PC-9 (cell line): ENCODE measurements around the gene IFNA7. TPM values are rescaled to one million over a fixed set of nuclear protein-coding genes. Genes with fewer than 3 reads are reported as not detected.
"Not testable (repeated sequence)": the region's sequence is repeated elsewhere in the genome, so short reads cannot be mapped to it uniquely, and the experiment has no call there.

Experiments
- BruUV-seq: library from RNA; stranded (reverse); fragments of 400-500 nt; replicated peaks from 2 replicates; lab custom pipeline; 2021; lab: Mats Ljungman, UMichigan
- CTCF ChIA-PET: fragments of 300-600 bp; sonication (Branson Sonifier 250); formaldehyde crosslinking; loops from one replicate; lab custom pipeline; 2022; ENCODE audit warnings: antibody characterized with exemption; lab: Charles Lee
- POLR2A ChIA-PET: fragments of 300-600 bp; sonication (Branson Sonifier 250); formaldehyde crosslinking; loops from one replicate; lab custom pipeline; 2022; ENCODE audit warnings: antibody characterized with exemption; ENCODE audit not compliant: unreplicated experiment; lab: Charles Lee
- DNase-seq, 2 experiments: peaks; one replicate each; pipeline versions ENCODE4 v3.0.0 to v3.0.0-alpha.2; 2015 to 2022; ENCODE audit warnings: mixed read lengths in 1 of 2
- H2AFZ ChIP-seq: fragments of 200-600 bp; sonication (generic); 2 replicates; pipeline ENCODE4 v1.8.1; 2017; ENCODE audit warnings: antibody characterized with exemption
- H3F3A ChIP-seq: fragments of 200-600 bp; sonication (generic); 2 replicates; pipeline ENCODE4 v1.8.1; 2017; ENCODE audit warnings: antibody characterized with exemption, mild to moderate bottlenecking, low read depth; ENCODE audit not compliant: insufficient read depth
- H3K27ac ChIP-seq: fragments of 200-600 bp; sonication (generic); 2 replicates; pipeline ENCODE4 v1.6.1; 2016; ENCODE audit warnings: mixed run types
- H3K27me3 ChIP-seq: fragments of 200-600 bp; sonication (generic); 2 replicates; pipeline ENCODE4 v1.6.1; 2016; ENCODE audit warnings: low read depth, mixed run types; ENCODE audit not compliant: insufficient read depth
- H3K36me3 ChIP-seq: fragments of 200-600 bp; sonication (generic); 2 replicates; pipeline ENCODE4 v1.6.1; 2016; ENCODE audit warnings: low read depth, mixed run types
- H3K4me1 ChIP-seq: fragments of 200-600 bp; sonication (generic); replicated peaks from 2 replicates; pipeline ENCODE4 v1.6.1; 2016; ENCODE audit warnings: mixed run types; ENCODE audit not compliant: insufficient read depth
- H3K4me2 ChIP-seq: fragments of 200-600 bp; sonication (generic); 2 replicates; pipeline ENCODE4 v1.6.1; 2017; ENCODE audit warnings: mixed run types
- H3K4me3 ChIP-seq: fragments of 200-600 bp; sonication (generic); 2 replicates; pipeline ENCODE4 v1.6.1; 2016; ENCODE audit warnings: mixed run types
- H3K79me2 ChIP-seq: fragments of 200-600 bp; sonication (generic); 2 replicates; pipeline ENCODE4 v1.6.1; 2017; ENCODE audit warnings: low read depth, mixed run types
- H3K9me2 ChIP-seq: fragments of 200-600 bp; sonication (generic); 2 replicates; pipeline ENCODE4 v1.8.1; 2017; ENCODE audit warnings: mild to moderate bottlenecking; ENCODE audit not compliant: insufficient read depth
- H3K9me3 ChIP-seq: fragments of 200-600 bp; sonication (generic); 2 replicates; pipeline ENCODE4 v1.8.1; 2016; ENCODE audit warnings: low read depth; ENCODE audit not compliant: insufficient read depth
- H4K20me1 ChIP-seq: fragments of 200-600 bp; sonication (generic); 2 replicates; pipeline ENCODE4 v1.8.1; 2017; ENCODE audit not compliant: insufficient read depth
- EZH2 ChIP-seq: fragments of 200-600 bp; sonication (generic); IDR thresholded peaks from 2 replicates; pipeline ENCODE4 v1.8.0; 2017; ENCODE audit warnings: antibody characterized with exemption, low read depth
- intact Hi-C: fragments of 100-400 bp; cut with micrococcal nuclease; formaldehyde crosslinking; loops from one replicate; pipeline ENCODE4 v1.10.0; 2022; ENCODE audit not compliant: unreplicated experiment
- total RNA-seq: library from RNA; stranded (reverse); gene quantifications from 2 replicates; pipeline ENCODE4 v1.2.3, GENCODE V29; 2021
- TF ChIP-seq, protein P1 (sequence below): fragments of 200-600 bp; sonication (generic); conservative IDR thresholded peaks from 2 replicates; pipeline ENCODE4 v1.6.1; 2017; ENCODE audit warnings: mixed run types, antibody characterized with exemption, mild to moderate bottlenecking, moderate library complexity

Gene IFNA7
- total RNA-seq, 1 experiment from 2014 or later, result not detected

DNA sequence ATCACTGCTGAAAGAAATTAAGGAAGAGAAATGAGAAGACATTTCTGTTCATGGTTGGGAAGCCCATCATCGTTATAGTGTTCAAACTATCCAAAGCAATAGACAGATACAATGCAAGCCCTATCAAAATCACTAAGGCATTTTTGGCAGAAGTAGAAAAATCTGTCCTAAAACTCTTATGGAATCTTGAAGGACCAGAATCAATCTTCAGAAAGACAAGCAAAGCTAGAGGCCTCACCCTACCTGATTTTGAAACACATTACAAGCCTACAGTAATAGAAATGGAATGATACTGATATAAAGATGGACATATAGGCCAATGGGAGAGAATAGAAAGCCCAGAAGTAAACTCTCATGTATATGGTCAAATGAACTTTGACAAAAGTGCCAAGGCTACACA is 30.7 kb downstream of the IFNA7 start:
- Histone ChIP-seq H3F3A (no peaks in the 10 kb centered on the region), H3K4me1 (no peaks in the 10 kb centered on the region), H4K20me1 (no peaks in the 10 kb centered on the region), H2AFZ (no peak overlapping the region), H3K36me3 (no peaks in the 10 kb centered on the region), H3K27me3 (no peaks in the 10 kb centered on the region), H3K9me3 (no peaks in the 10 kb centered on the region), H3K27ac (no peak overlapping the region), H3K4me2 (no peak overlapping the region), H3K79me2 (no peaks in the 10 kb centered on the region), H3K9me2 (no peaks in the 10 kb centered on the region), H3K4me3 (no peak overlapping the region)
- TF ChIP-seq EZH2, result no peak
- TF ChIP-seq, protein P1, sequence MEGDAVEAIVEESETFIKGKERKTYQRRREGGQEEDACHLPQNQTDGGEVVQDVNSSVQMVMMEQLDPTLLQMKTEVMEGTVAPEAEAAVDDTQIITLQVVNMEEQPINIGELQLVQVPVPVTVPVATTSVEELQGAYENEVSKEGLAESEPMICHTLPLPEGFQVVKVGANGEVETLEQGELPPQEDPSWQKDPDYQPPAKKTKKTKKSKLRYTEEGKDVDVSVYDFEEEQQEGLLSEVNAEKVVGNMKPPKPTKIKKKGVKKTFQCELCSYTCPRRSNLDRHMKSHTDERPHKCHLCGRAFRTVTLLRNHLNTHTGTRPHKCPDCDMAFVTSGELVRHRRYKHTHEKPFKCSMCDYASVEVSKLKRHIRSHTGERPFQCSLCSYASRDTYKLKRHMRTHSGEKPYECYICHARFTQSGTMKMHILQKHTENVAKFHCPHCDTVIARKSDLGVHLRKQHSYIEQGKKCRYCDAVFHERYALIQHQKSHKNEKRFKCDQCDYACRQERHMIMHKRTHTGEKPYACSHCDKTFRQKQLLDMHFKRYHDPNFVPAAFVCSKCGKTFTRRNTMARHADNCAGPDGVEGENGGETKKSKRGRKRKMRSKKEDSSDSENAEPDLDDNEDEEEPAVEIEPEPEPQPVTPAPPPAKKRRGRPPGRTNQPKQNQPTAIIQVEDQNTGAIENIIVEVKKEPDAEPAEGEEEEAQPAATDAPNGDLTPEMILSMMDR, result no peak
- CTCF ChIA-PET, result no interaction called here
- intact Hi-C loops, result no loop called here
- POLR2A ChIA-PET, result no interaction called here
- no TSS peak for BruUV-seq
- no peak for DNase-seq

DNA sequence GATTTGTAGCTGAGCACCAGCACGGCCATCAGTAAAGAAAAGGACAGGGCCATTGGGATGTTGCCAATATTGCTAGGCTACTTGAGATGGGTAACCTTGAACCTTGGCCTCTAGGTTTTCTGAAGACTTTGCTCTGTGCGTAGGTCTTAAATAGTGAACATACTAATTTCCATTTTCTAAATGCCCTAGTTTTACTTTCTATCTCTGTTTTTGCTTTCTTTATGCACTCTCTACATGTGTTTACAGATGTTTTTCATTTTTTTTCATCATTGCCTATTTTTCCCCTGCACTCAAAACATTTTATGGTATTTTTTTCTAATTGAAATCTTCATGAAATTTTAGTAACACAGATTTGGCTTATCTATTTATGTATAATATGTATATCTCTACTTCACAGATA is 35.4 kb downstream of the IFNA7 start, which contains the start of gene IFNA21:
Gene IFNA21, minus strand, starts transcription at position 101 of the 400 bp plus-strand sequence. Its CDS starts 48 bp downstream, at position 53.
- CTCF ChIA-PET, H3K27ac ChIP-seq: not testable (repeated sequence)

DNA sequence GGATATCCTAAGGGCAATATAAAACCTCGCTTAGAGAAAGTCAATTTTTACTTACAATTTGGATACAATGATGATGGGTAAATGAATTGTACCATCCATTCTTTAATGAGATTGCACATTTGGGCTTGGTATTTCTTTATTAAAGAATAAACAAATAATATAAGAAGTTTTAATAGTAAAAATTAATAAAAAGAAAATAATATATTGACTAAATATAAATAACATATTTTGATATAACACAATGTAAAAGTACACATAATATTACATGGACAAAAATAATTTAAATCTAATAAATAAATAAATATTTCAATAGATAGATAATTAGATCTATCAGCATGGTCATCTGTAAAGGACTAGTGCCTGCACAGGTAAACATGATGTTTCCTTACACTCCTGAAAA is 36.5 kb downstream of the IFNA7 start:
- intact Hi-C loops, result no loop called here
- no peak for TF ChIP-seq EZH2
- TF ChIP-seq, protein P1, result no peak
- ChIA-PET CTCF (no interaction called here), POLR2A (no interaction called here)
- H3K36me3 ChIP-seq, result no peaks in the 10 kb centered on the region
- H3K4me3 ChIP-seq, result no peak overlapping the region
- H3K79me2 ChIP-seq, result no peaks in the 10 kb centered on the region
- no peak for DNase-seq
- H3F3A ChIP-seq, result no peaks in the 10 kb centered on the region
- H3K27ac ChIP-seq, result no peak overlapping the region
- no peaks in the 10 kb centered on the region for H4K20me1 ChIP-seq
- H2AFZ ChIP-seq, result no peak overlapping the region
- no peaks in the 10 kb centered on the region for H3K4me1 ChIP-seq
- H3K4me2 ChIP-seq, result no peak overlapping the region
- no peaks in the 10 kb centered on the region for H3K27me3 ChIP-seq
- no peaks in the 10 kb centered on the region for H3K9me2 ChIP-seq
- no TSS peak for BruUV-seq
- no peaks in the 10 kb centered on the region for H3K9me3 ChIP-seq

More for the DNA sequence above, 35.4 kb downstream of the IFNA7 start, which contains the start of gene IFNA21:
- H3K27me3 ChIP-seq, H2AFZ ChIP-seq, DNase-seq, BruUV-seq, H3K4me2 ChIP-seq, H3K36me3 ChIP-seq, H3K4me1 ChIP-seq, H3K9me2 ChIP-seq, H3K9me3 ChIP-seq, H3F3A ChIP-seq, intact Hi-C loops, H3K79me2 ChIP-seq, POLR2A ChIA-PET, H3K4me3 ChIP-seq, H4K20me1 ChIP-seq: not testable (repeated sequence)

DNA sequence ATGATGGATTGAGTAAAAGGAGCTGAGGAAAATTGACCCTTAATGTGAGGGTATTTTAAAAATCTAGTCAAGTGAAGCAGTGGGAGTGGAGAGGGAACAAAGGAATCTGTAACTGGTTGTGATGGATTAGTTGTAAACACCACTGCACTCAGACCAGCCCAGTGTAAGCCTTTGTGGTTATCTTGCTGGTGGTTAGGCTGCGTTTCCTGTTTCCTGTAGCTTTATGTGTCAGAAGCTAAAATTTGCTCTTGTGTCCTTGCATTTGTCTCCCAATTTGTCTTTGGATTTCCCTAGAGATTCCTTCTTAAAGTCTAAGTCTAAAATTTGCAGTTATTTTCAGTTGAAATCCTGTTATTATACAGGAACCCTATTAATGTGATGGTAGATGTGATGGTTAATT is 41.8 kb downstream of the IFNA7 start:
- ChIA-PET POLR2A (no interaction called here), CTCF (no interaction called here)
- no peaks in the 10 kb centered on the region for H3K9me2 ChIP-seq
- DNase-seq, result no peak
- H3K4me1 ChIP-seq, result no peaks in the 10 kb centered on the region
- TF ChIP-seq, protein P1, result no peak
- TF ChIP-seq EZH2, result no peak
- no peaks in the 10 kb centered on the region for H3K36me3 ChIP-seq
- intact Hi-C loops, result no loop called here
- no peaks in the 10 kb centered on the region for H3K9me3 ChIP-seq
- H2AFZ ChIP-seq, result no peak overlapping the region
- H3K4me3 ChIP-seq, result no peak overlapping the region
- H3F3A ChIP-seq, result no peaks in the 10 kb centered on the region
- H3K79me2 ChIP-seq, result no peaks in the 10 kb centered on the region
- H3K27ac ChIP-seq, result no peak overlapping the region
- BruUV-seq, result no TSS peak
- no peak overlapping the region for H3K4me2 ChIP-seq
- no peaks in the 10 kb centered on the region for H4K20me1 ChIP-seq
- no peaks in the 10 kb centered on the region for H3K27me3 ChIP-seq
